SH-SY5Y (cell line): ENCODE data around the gene EEPD1.

Experiments
- GATA2 ChIP-seq: IDR thresholded peaks from 2 replicates; pipeline ENCODE4 v1.6.1; 2011; ENCODE audit warnings: mild to moderate bottlenecking, low read depth, low read length
- GATA3 ChIP-seq: IDR thresholded peaks from 2 replicates; pipeline ENCODE4 v1.6.1; 2011; ENCODE audit warnings: low read depth, mild to moderate bottlenecking, low read length, moderate library complexity

- no peak for TF ChIP-seq GATA2
- TF ChIP-seq GATA3 = no peak
These were observed 196.6 kb downstream of the EEPD1 start for GRCh38 chr7:36349626-36350025.
